Activated CD4-positive, alpha-beta T cell treated with anti-CD3 and anti-CD28 coated beads for 36 hours (primary cell): ENCODE data around the gene FBXL22. TPM values are rescaled to one million over a fixed set of nuclear protein-coding genes. Genes with fewer than 3 reads are reported as not detected.

Source experiments
- ATAC-seq: fragments of 200-7000 bp; cut with Tn5 transposase; one replicate; pipeline ENCODE4 v1.10.0; 2021; ENCODE audit warnings: mild to moderate bottlenecking, moderate library complexity
- CTCF ChIA-PET: fragments of 350-600 bp; sonication (Branson Sonifier 250); formaldehyde crosslinking; loops from one replicate; lab custom pipeline; 2021; ENCODE audit warnings: antibody characterized with exemption; lab: Charles Lee
- POLR2A ChIA-PET: fragments of 350-600 bp; sonication (Branson Sonifier 250); formaldehyde crosslinking; loops from one replicate; lab custom pipeline; 2021; ENCODE audit warnings: antibody characterized with exemption, inconsistent platforms; lab: Charles Lee
- DNase-seq: peaks from one replicate; pipeline ENCODE4 v3.0.0-alpha.2; 2020
- H3K27ac Mint-ChIP-seq: one replicate; pipeline ENCODE4 v1.8.0; 2021; ENCODE audit warnings: mixed read lengths
- H3K27me3 Mint-ChIP-seq: one replicate; pipeline ENCODE4 v1.8.0; 2021; ENCODE audit warnings: mixed read lengths
- H3K36me3 Mint-ChIP-seq: one replicate; pipeline ENCODE4 v1.8.0; 2021; ENCODE audit warnings: low read depth, mixed read lengths
- H3K4me1 Mint-ChIP-seq: one replicate; pipeline ENCODE4 v1.8.0; 2021; ENCODE audit warnings: mixed read lengths
- H3K4me3 Mint-ChIP-seq: one replicate; pipeline ENCODE4 v1.8.0; 2021; ENCODE audit warnings: mild to moderate bottlenecking, moderate library complexity, mixed read lengths
- H3K9me3 Mint-ChIP-seq: one replicate; pipeline ENCODE4 v1.8.0; 2021; ENCODE audit warnings: low read depth, mixed read lengths
- intact Hi-C, 2 experiments: fragments of 100-400 bp; cut with DNase I in 1 of 2; cut with micrococcal nuclease in 1 of 2; formaldehyde crosslinking; loops; one replicate each; pipeline versions ENCODE4 v1.14.2 to v1.15.1; 2022 to 2024; cut with DNase I, micrococcal nuclease
- total RNA-seq, 2 experiments: library from RNA; stranded (reverse); gene quantifications; one replicate each; pipeline ENCODE4 v1.2.3, GENCODE V29; 2021

FBXL22 gene
- total RNA-seq, 2 experiments from 2014 or later = 0.61 to 0.69 TPM

GRCh38 chr15:63601026-63601703 lies 4.0 kb downstream of the FBXL22 start:
- POLR2A ChIA-PET = interaction anchor here (1.1 kb wide), 1 partner anchor 96 kb away, joined by 4 read pairs; no protein-coding TSS in a partner anchor
- DNase-seq = peak; percentile 74
- peak overlapping the region; percentile 88 for H3K4me3 Mint-ChIP-seq

GRCh38 chr15:63601704-63602185 lies 4.6 kb downstream of the FBXL22 start:
- ATAC-seq = no peak
- peak overlapping the region; percentile 85 for H3K27ac Mint-ChIP-seq
- H3K4me1 Mint-ChIP-seq = peaks cover 55% of the 10 kb centered on the region
- H3K27me3 Mint-ChIP-seq = no peaks in the 10 kb centered on the region
- DNase-seq = no peak
- CTCF ChIA-PET = interaction anchor here (0.6 to 4.5 kb wide), 5 partner anchors 9 to 464 kb away, joined by 3 to 20 read pairs (median 4); no protein-coding TSS in a partner anchor
- H3K9me3 Mint-ChIP-seq = no peaks in the 10 kb centered on the region
- intact Hi-C loops = loop anchor here (2.0 to 10.0 kb wide), 7 partner anchors 41 to 553 kb away; partner anchors contain the start of genes HERC1 (in 1 of the 2) and USP3 (in 1 of the 2)
- H3K36me3 Mint-ChIP-seq = peaks cover 2% of the 10 kb centered on the region
- POLR2A ChIA-PET = interaction anchor here (0.6 kb wide), 1 partner anchor 34 kb away, joined by 3 read pairs; no protein-coding TSS in a partner anchor
- H3K4me3 Mint-ChIP-seq = peak overlapping the region; percentile 88

More at GRCh38 chr15:63601026-63601703, 4.0 kb downstream of the FBXL22 start:
- Mint-ChIP-seq H3K36me3 (peaks cover 2% of the 10 kb centered on the region), H3K27ac (peak overlapping the region; percentile 96), H3K4me1 (peaks cover 55% of the 10 kb centered on the region), H3K27me3 (no peaks in the 10 kb centered on the region), H3K9me3 (no peaks in the 10 kb centered on the region)
- CTCF ChIA-PET = interaction anchor here (1.0 to 4.5 kb wide), 6 partner anchors 9 to 465 kb away, joined by 3 to 20 read pairs (median 6); no protein-coding TSS in a partner anchor
- intact Hi-C loops = loop anchor here (2.0 to 10.0 kb wide), 7 partner anchors 40 to 552 kb away; partner anchors contain the start of genes HERC1 (in 1 of the 2) and USP3 (in 1 of the 2)
- peak; percentile 11 for ATAC-seq

- Mint-ChIP-seq H3K4me1 (peaks cover 52% of the 10 kb centered on the region), H3K9me3 (no peaks in the 10 kb centered on the region), H3K27ac (no peak overlapping the region), H3K4me3 (peak overlapping the region; percentile 88), H3K36me3 (peaks cover 2% of the 10 kb centered on the region), H3K27me3 (no peaks in the 10 kb centered on the region)
- intact Hi-C loops = loop anchor here (5.0 to 10.0 kb wide), 3 partner anchors 120 to 318 kb away; no protein-coding TSS in a partner anchor
- ATAC-seq (no peak), DNase-seq (no peak)
- CTCF ChIA-PET = interaction anchor here (0.6 to 4.5 kb wide), 4 partner anchors 8 to 297 kb away, joined by 3 to 20 read pairs (median 5); no protein-coding TSS in a partner anchor
- POLR2A ChIA-PET = no interaction called here
Observed at GRCh38 chr15:63602595-63602994, 5.4 kb downstream of the FBXL22 start.

GRCh38 chr15:63603516-63603915 lies 6.3 kb downstream of the FBXL22 start:
- intact Hi-C loops = loop anchor here (5.0 to 10.0 kb wide), 3 partner anchors 121 to 319 kb away; no protein-coding TSS in a partner anchor
- CTCF ChIA-PET = interaction anchor here (0.6 to 1.7 kb wide), 5 partner anchors 136 to 464 kb away, joined by 3 to 5 read pairs (median 4); no protein-coding TSS in a partner anchor
- no peak for DNase-seq

GRCh38 chr15:63604281-63604680 lies 7.1 kb downstream of the FBXL22 start:
- Mint-ChIP-seq H3K9me3 (no peaks in the 10 kb centered on the region), H3K4me3 (no peak overlapping the region), H3K27me3 (no peaks in the 10 kb centered on the region), H3K36me3 (peaks cover 11% of the 10 kb centered on the region), H3K4me1 (peaks cover 44% of the 10 kb centered on the region), H3K27ac (peak overlapping the region; percentile 37)
- POLR2A ChIA-PET = interaction anchor here (0.7 kb wide), 1 partner anchor 462 kb away, joined by 5 read pairs; no protein-coding TSS in a partner anchor
- intact Hi-C loops = loop anchor here (5.0 to 10.0 kb wide), 3 partner anchors 122 to 319 kb away; no protein-coding TSS in a partner anchor
- ATAC-seq = no peak
- CTCF ChIA-PET = interaction anchor here (0.7 to 1.7 kb wide), 8 partner anchors 8 to 541 kb away, joined by 3 to 5 read pairs (median 4); partner anchors contain the start of gene FBXL22
- no peak for DNase-seq

More at GRCh38 chr15:63603516-63603915, 6.3 kb downstream of the FBXL22 start:
- Mint-ChIP-seq H3K36me3 (peaks cover 7% of the 10 kb centered on the region), H3K9me3 (no peaks in the 10 kb centered on the region), H3K4me1 (peaks cover 51% of the 10 kb centered on the region), H3K4me3 (no peak overlapping the region), H3K27ac (no peak overlapping the region), H3K27me3 (no peaks in the 10 kb centered on the region)
- POLR2A ChIA-PET = interaction anchor here (0.7 kb wide), 1 partner anchor 463 kb away, joined by 5 read pairs; no protein-coding TSS in a partner anchor
- no peak for ATAC-seq

GRCh38 chr15:63605036-63605435 lies 7.8 kb downstream of the FBXL22 start:
- DNase-seq (peak; percentile 50), ATAC-seq (no peak)
- Mint-ChIP-seq H3K36me3 (peaks cover 13% of the 10 kb centered on the region), H3K4me3 (no peak overlapping the region), H3K27ac (peak overlapping the region; percentile 78), H3K27me3 (no peaks in the 10 kb centered on the region), H3K4me1 (peaks cover 47% of the 10 kb centered on the region), H3K9me3 (no peaks in the 10 kb centered on the region)
- ChIA-PET POLR2A (interaction anchor here (0.6 to 1.0 kb wide), 2 partner anchors 102 to 1220 kb away, joined by 5 to 15 read pairs; no protein-coding TSS in a partner anchor), CTCF (interaction anchor here (0.6 to 1.7 kb wide), 10 partner anchors 9 to 540 kb away, joined by 3 to 5 read pairs (median 4); partner anchors contain the start of gene FBXL22)
- intact Hi-C loops = loop anchor here (5.0 to 10.0 kb wide), 2 partner anchors 320 to 547 kb away; partner anchors contain the start of gene SNX22 (in 1 of the 2)

GRCh38 chr15:63605816-63606215 lies 8.6 kb downstream of the FBXL22 start:
- ChIA-PET POLR2A (interaction anchor here (1.0 kb wide), 1 partner anchor 102 kb away, joined by 15 read pairs; no protein-coding TSS in a partner anchor), CTCF (interaction anchor here (1.0 to 1.6 kb wide), 3 partner anchors 9 to 461 kb away, joined by 4 to 5 read pairs (median 5); no protein-coding TSS in a partner anchor)
- no peak overlapping the region for H3K4me3 Mint-ChIP-seq
- H3K4me1 Mint-ChIP-seq = peaks cover 55% of the 10 kb centered on the region
- H3K9me3 Mint-ChIP-seq = no peaks in the 10 kb centered on the region
- peak; percentile 81 for ATAC-seq
- intact Hi-C loops = loop anchor here (5.0 to 10.0 kb wide), 2 partner anchors 321 to 546 kb away; partner anchors contain the start of gene SNX22 (in 1 of the 2)
- DNase-seq = peak; percentile 83
- no peaks in the 10 kb centered on the region for H3K27me3 Mint-ChIP-seq
- H3K27ac Mint-ChIP-seq = peak overlapping the region; percentile 86
- H3K36me3 Mint-ChIP-seq = peaks cover 13% of the 10 kb centered on the region

GRCh38 chr15:63606308-63606707 lies 9.1 kb downstream of the FBXL22 start:
- ChIA-PET POLR2A (no interaction called here), CTCF (interaction anchor here (0.6 to 1.6 kb wide), 5 partner anchors 10 to 758 kb away, joined by 3 to 5 read pairs (median 4); no protein-coding TSS in a partner anchor)
- Mint-ChIP-seq H3K9me3 (no peaks in the 10 kb centered on the region), H3K4me3 (no peak overlapping the region), H3K27ac (peak overlapping the region; percentile 86), H3K4me1 (peaks cover 60% of the 10 kb centered on the region), H3K36me3 (peaks cover 13% of the 10 kb centered on the region), H3K27me3 (no peaks in the 10 kb centered on the region)
- ATAC-seq (no peak), DNase-seq (no peak)
- intact Hi-C loops = loop anchor here (5.0 to 10.0 kb wide), 2 partner anchors 322 to 546 kb away; partner anchors contain the start of gene SNX22 (in 1 of the 2)

- Mint-ChIP-seq H3K36me3 (peaks cover 11% of the 10 kb centered on the region), H3K4me1 (peaks cover 49% of the 10 kb centered on the region), H3K4me3 (no peak overlapping the region), H3K9me3 (no peaks in the 10 kb centered on the region), H3K27me3 (no peaks in the 10 kb centered on the region), H3K27ac (peak overlapping the region; percentile 42)
- no peak for DNase-seq
- no peak for ATAC-seq
- POLR2A ChIA-PET = interaction anchor here (1.0 kb wide), 1 partner anchor 11 kb away, joined by 3 read pairs; no protein-coding TSS in a partner anchor
- intact Hi-C loops = loop anchor here (5.0 to 10.0 kb wide), 2 partner anchors 324 to 543 kb away; partner anchors contain the start of gene SNX22 (in 1 of the 2)
- CTCF ChIA-PET = interaction anchor here (0.5 to 3.1 kb wide), 14 partner anchors 9 to 465 kb away, joined by 3 to 20 read pairs (median 4); partner anchors contain the start of gene FBXL22
Observed at GRCh38 chr15:63608989-63609388, 11.8 kb downstream of the FBXL22 start.

- ChIA-PET POLR2A (interaction anchor here (0.5 to 1.0 kb wide), 6 partner anchors 10 to 435 kb away, joined by 3 to 4 read pairs (median 3); no protein-coding TSS in a partner anchor), CTCF (interaction anchor here (0.5 to 3.1 kb wide), 45 partner anchors 9 to 582 kb away, joined by 3 to 20 read pairs (median 4); partner anchors contain the start of gene FBXL22)
- Mint-ChIP-seq H3K4me3 (no peak overlapping the region), H3K4me1 (peaks cover 46% of the 10 kb centered on the region), H3K27ac (peak overlapping the region; percentile 42), H3K36me3 (peaks cover 11% of the 10 kb centered on the region), H3K27me3 (no peaks in the 10 kb centered on the region), H3K9me3 (no peaks in the 10 kb centered on the region)
- ATAC-seq (no peak), DNase-seq (no peak)
- intact Hi-C loops = loop anchor here (5.0 to 10.0 kb wide), 2 partner anchors 325 to 543 kb away; partner anchors contain the start of gene SNX22 (in 1 of the 2)
Observed at GRCh38 chr15:63609448-63609847, 12.3 kb downstream of the FBXL22 start.
